GM10266 (cell line): ENCODE data around the gene ING3.
"Not testable (repeated sequence)": the region's sequence is repeated elsewhere in the genome, so short reads cannot be mapped to it uniquely, and the experiment has no call there.

Source experiments
- DNase-seq: peaks from one replicate; pipeline ENCODE4 v3.0.0; 2012; ENCODE audit errors: extremely low spot score
- CTCF ChIP-seq: IDR thresholded peaks from 2 replicates; pipeline ENCODE4 v1.5.1; 2012; ENCODE audit warnings: mild to moderate bottlenecking, low read depth; ENCODE audit not compliant: control insufficient read depth, insufficient read depth; ENCODE audit errors: missing control alignments

The ING3 gene

GRCh38 chr7:120961638-120962173, 11.1 kb downstream of the ING3 start:
- TF ChIP-seq CTCF = no peak

GRCh38 chr7:120964088-120964487, 13.5 kb downstream of the ING3 start:
- TF ChIP-seq CTCF = no peak
- DNase-seq = no peak

More at GRCh38 chr7:120961638-120962173, 11.1 kb downstream of the ING3 start:
- DNase-seq = no peak

- no peak for DNase-seq
- no peak for TF ChIP-seq CTCF
Measured at GRCh38 chr7:120966961-120967360, 16.4 kb downstream of the ING3 start.

- no peak for TF ChIP-seq CTCF
- DNase-seq = no peak
Measured at GRCh38 chr7:120973849-120974248, 23.3 kb downstream of the ING3 start.

- DNase-seq = no peak
- TF ChIP-seq CTCF = no peak
Measured at GRCh38 chr7:120979765-120980499, 29.4 kb downstream of the ING3 start.

GRCh38 chr7:120981117-120981516, 30.5 kb downstream of the ING3 start:
- TF ChIP-seq CTCF = no peak
- no peak for DNase-seq

- TF ChIP-seq CTCF = no peak
- DNase-seq = no peak
Measured at GRCh38 chr7:120981888-120982615, 31.5 kb downstream of the ING3 start.

- not testable (repeated sequence) for DNase-seq
Measured at GRCh38 chr7:120983592-120983991, 33.0 kb downstream of the ING3 start.
